Measurements from ENCODE around the gene ZFYVE26.

Gene ZFYVE26

DNA sequence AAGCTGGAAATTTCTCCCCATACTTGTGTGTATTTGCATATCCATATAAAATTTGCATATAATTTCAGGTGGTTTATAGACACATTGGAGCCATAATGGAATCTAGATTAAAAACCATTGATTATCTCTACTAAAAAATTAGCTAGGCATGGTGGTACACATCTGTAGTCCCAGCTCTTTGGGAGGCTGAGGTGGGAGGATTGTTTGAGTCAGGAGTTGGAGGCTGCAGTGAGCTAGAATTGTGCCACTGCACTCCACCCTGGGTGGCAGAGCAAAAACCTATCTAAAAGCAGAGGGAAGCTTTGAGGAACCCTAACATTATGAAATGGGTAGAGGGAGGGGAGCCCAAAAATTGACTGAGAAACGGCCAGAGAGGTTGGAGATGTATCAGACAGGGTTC is 118.2 kb downstream of the ZFYVE26 start:
- H3K9me3 ChIP-seq (ENCODE audit: insufficient read depth, low read length), result no peaks in the 10 kb centered on the region
- no peak overlapping the region for H3K4me3 ChIP-seq (ENCODE audit: insufficient read length, low read depth)
- no peak for TF ChIP-seq YY1 (IDR thresholded peaks at IDR 0.05; ENCODE audit: insufficient read depth, insufficient read length)
- DNase-seq (ENCODE audit: low read depth, low spot score), result no peak
- H3K4me1 ChIP-seq (ENCODE audit: insufficient read depth, insufficient read length), result peaks cover 2% of the 10 kb centered on the region
- H3K36me3 ChIP-seq (ENCODE audit: insufficient read depth, insufficient read length, low read length), result peaks cover 9% of the 10 kb centered on the region
- no peak overlapping the region for H3K9ac ChIP-seq (ENCODE audit: insufficient read length, low read depth)
- peaks cover 3% of the 10 kb centered on the region for H3K27me3 ChIP-seq (ENCODE audit: insufficient read depth, insufficient read length)

- Histone ChIP-seq H3K9ac (ENCODE audit: insufficient read length, low read depth) (no peak overlapping the region), H3K4me1 (ENCODE audit: insufficient read depth, insufficient read length) (peaks cover 2% of the 10 kb centered on the region), H3K9me3 (ENCODE audit: insufficient read depth, low read length) (no peaks in the 10 kb centered on the region), H3K36me3 (ENCODE audit: insufficient read depth, insufficient read length, low read length) (peaks cover 21% of the 10 kb centered on the region), H3K4me3 (ENCODE audit: insufficient read length, low read depth) (no peak overlapping the region), H3K27me3 (ENCODE audit: insufficient read depth, insufficient read length) (peaks cover 3% of the 10 kb centered on the region)
- DNase-seq (ENCODE audit: low read depth, low spot score), result no peak
- TF ChIP-seq SUZ12 (IDR thresholded peaks at IDR 0.05; ENCODE audit: extremely low read depth, insufficient read depth, insufficient read length) (no peak), YY1 (IDR thresholded peaks at IDR 0.05; ENCODE audit: insufficient read depth, insufficient read length) (no peak)
These were observed 119.4 kb downstream of the ZFYVE26 start for GRCh38 chr14:67697006-67697405.
